Epithelial cell of umbilical artery (primary cell): ENCODE data around the gene PTPRU. TPM values are rescaled to one million over a fixed set of nuclear protein-coding genes. Genes with fewer than 3 reads are reported as not detected.

Experiments
- total RNA-seq: library from RNA; depleted of rRNA; stranded (reverse); fragments of >200 nt; gene quantifications from 2 replicates; pipeline ENCODE4 v1.2.3, GENCODE V29; 2014

The PTPRU gene
- total RNA-seq = 4.2 and 5.3 TPM in 2 replicates

GRCh38 chr1:29235955-29236711 lies at the start of gene PTPRU:
Gene PTPRU, plus strand, starts transcription at chr1:29236522. Its CDS starts 123 bp downstream, at chr1:29236645.

GRCh38 chr1:29230553-29231378 lies 5.6 kb upstream of the PTPRU start, which contains the start of gene MECR:
Gene MECR, minus strand, starts transcription at chr1:29230934. Its CDS starts 28 bp downstream, at chr1:29230906.

Other genes with a start within 250 kb of the PTPRU start
- 0.65 and 1.8 TPM in 2 replicates for gene TMEM200B, start 112.6 kb upstream of the PTPRU start, total RNA-seq
- gene SRSF4, start 54.6 kb upstream of the PTPRU start, total RNA-seq = 40.9 and 57.9 TPM in 2 replicates
- 22.3 and 26.3 TPM in 2 replicates for gene MECR, start 5.6 kb upstream of the PTPRU start, total RNA-seq